Neural cell (in vitro differentiated cells): ENCODE results near the gene INPP5B. TPM values are rescaled to one million over a fixed set of nuclear protein-coding genes. Genes with fewer than 3 reads are reported as not detected.

Source experiments
- H2AFZ ChIP-seq: fragments of 200-600, 300-800 bp; sonication (generic), shearing (Covaris generic); 2 replicates; pipeline ENCODE4 v1.6.0; 2014; ENCODE audit warnings: low read depth, mild to moderate bottlenecking, antibody characterized with exemption, low read length, moderate library complexity
- H3F3A ChIP-seq: fragments of 200-600 bp; shearing (Covaris generic); 2 replicates; pipeline ENCODE4 v1.6.1; 2016; ENCODE audit warnings: mild to moderate bottlenecking, moderate library complexity, mixed read lengths, antibody characterized with exemption, low read length; ENCODE audit not compliant: insufficient read depth, poor library complexity, severe bottlenecking
- H3K27ac ChIP-seq: fragments of 200-600, 300-800 bp; sonication (generic), shearing (Covaris generic); 2 replicates; pipeline ENCODE4 v1.5.1; 2014; ENCODE audit warnings: mild to moderate bottlenecking, low read length, moderate library complexity
- H3K27me3 ChIP-seq: fragments of 300-800, 200-600 bp; sonication (generic), shearing (Covaris generic); 2 replicates; pipeline ENCODE4 v1.6.0; 2014; ENCODE audit warnings: mild to moderate bottlenecking, low read depth, low read length, moderate library complexity; ENCODE audit not compliant: insufficient read depth
- H3K36me3 ChIP-seq: fragments of 300-800, 200-600 bp; sonication (generic), shearing (Covaris generic); 2 replicates; pipeline ENCODE4 v1.5.1; 2014; ENCODE audit warnings: mild to moderate bottlenecking, antibody characterized with exemption, low read length, moderate library complexity; ENCODE audit not compliant: insufficient read depth
- H3K4me2 ChIP-seq: fragments of 300-800, 200-600 bp; sonication (generic), shearing (Covaris generic); 2 replicates; pipeline ENCODE4 v1.6.0; 2014; ENCODE audit warnings: mild to moderate bottlenecking, low read length
- H3K4me3 ChIP-seq: fragments of 300-800, 200-600 bp; sonication (generic), shearing (Covaris generic); 2 replicates; pipeline ENCODE4 v1.5.1; 2014; ENCODE audit warnings: mild to moderate bottlenecking, low read length, moderate library complexity
- H3K79me2 ChIP-seq: fragments of 200-600 bp; shearing (Covaris generic); replicated peaks from 2 replicates; pipeline ENCODE4 v1.6.0; 2014; ENCODE audit warnings: mild to moderate bottlenecking, low read length, moderate library complexity; ENCODE audit not compliant: insufficient read depth
- H3K9ac ChIP-seq: fragments of 300-800, 200-600 bp; sonication (generic), shearing (Covaris generic); 2 replicates; pipeline ENCODE4 v1.6.1; 2016; ENCODE audit warnings: mild to moderate bottlenecking, low read length, mixed read lengths
- H3K9me2 ChIP-seq: fragments of 200-600 bp; shearing (Covaris generic); 2 replicates; pipeline ENCODE4 v1.6.1; 2016; ENCODE audit warnings: mild to moderate bottlenecking, low read length, mixed read lengths; ENCODE audit not compliant: insufficient read depth
- H3K9me3 ChIP-seq: fragments of 200-600, 300-800 bp; sonication (generic), shearing (Covaris generic); 2 replicates; pipeline ENCODE4 v1.6.1; 2016; ENCODE audit warnings: mild to moderate bottlenecking, mixed run types, low read length, moderate library complexity, mixed read lengths
- H4K20me1 ChIP-seq: fragments of 200-600 bp; shearing (Covaris generic); 2 replicates; pipeline ENCODE4 v1.6.1; 2016; ENCODE audit warnings: mild to moderate bottlenecking, mixed run types; ENCODE audit not compliant: insufficient read depth
- EP300 ChIP-seq: fragments of 450-650 bp; conservative IDR thresholded peaks from 2 replicates; pipeline ENCODE4 v1.6.1; 2014; ENCODE audit warnings: antibody characterized with exemption, mild to moderate bottlenecking, moderate library complexity; ENCODE audit not compliant: poor library complexity, severe bottlenecking
- EZH2 ChIP-seq: fragments of 200-600, 300-800 bp; shearing (Covaris generic), sonication (generic); IDR thresholded peaks from 2 replicates; pipeline ENCODE4 v1.6.1; 2014; ENCODE audit warnings: antibody characterized with exemption, low read length, borderline replicate concordance, mild to moderate bottlenecking; ENCODE audit not compliant: insufficient read depth, poor library complexity, severe bottlenecking
- MXI1 ChIP-seq: fragments of 450-650 bp; conservative IDR thresholded peaks from 2 replicates; pipeline ENCODE4 v1.6.1; 2014; ENCODE audit warnings: antibody characterized with exemption, mild to moderate bottlenecking; ENCODE audit not compliant: poor library complexity, severe bottlenecking
- POLR2AphosphoS5 ChIP-seq: IDR thresholded peaks from 2 replicates; pipeline ENCODE4 v1.6.1; 2012
- RAD21 ChIP-seq: fragments of 450-650 bp; conservative IDR thresholded peaks from 2 replicates; pipeline ENCODE4 v1.6.1; 2014; ENCODE audit warnings: antibody characterized with exemption, mild to moderate bottlenecking, moderate library complexity
- SMC3 ChIP-seq: fragments of 450-650 bp; conservative IDR thresholded peaks from 2 replicates; pipeline ENCODE4 v1.6.1; 2014; ENCODE audit warnings: antibody characterized with exemption, mild to moderate bottlenecking, moderate library complexity; ENCODE audit not compliant: poor library complexity
- TAF1 ChIP-seq: IDR thresholded peaks from 2 replicates; pipeline ENCODE4 v1.6.1; 2012; ENCODE audit warnings: low read depth
- polyA plus RNA-seq: library from polyadenylated mRNA; depleted of rRNA; stranded (reverse); fragments of >200 nt; gene quantifications from 2 replicates; pipeline ENCODE4 v1.2.3, GENCODE V29; 2014
- TF ChIP-seq, protein P1 (sequence below): fragments of 450-650 bp; IDR thresholded peaks from 2 replicates; pipeline ENCODE4 v1.5.1; 2014; ENCODE audit warnings: antibody characterized with exemption, mild to moderate bottlenecking, moderate library complexity; ENCODE audit not compliant: poor library complexity, severe bottlenecking
- TF ChIP-seq, protein P2 (sequence below): IDR thresholded peaks from 2 replicates; pipeline ENCODE4 v1.6.1; 2012; ENCODE audit warnings: borderline replicate concordance

INPP5B gene
- polyA plus RNA-seq, 1 donor from 2014 or later, result 13.4 TPM

DNA sequence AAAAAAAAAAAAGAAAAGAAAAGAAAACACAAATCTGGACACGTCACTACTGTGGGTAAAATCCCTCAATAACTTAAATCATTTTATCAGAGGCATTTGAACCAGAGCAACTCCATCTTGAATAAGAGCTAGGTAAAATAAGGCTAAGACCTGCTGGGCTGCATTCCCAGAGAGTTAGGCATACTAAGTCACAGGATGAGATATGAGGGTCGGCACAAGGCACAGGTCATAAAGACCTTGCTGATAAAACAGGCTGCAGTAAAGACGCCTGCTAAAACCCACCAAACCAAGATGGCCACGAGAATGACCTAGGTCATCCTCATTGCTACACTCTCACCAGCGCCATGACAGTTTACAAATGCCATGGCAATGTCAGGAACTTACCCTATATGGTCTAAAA lies 43.9 kb downstream of the INPP5B start:
- Histone ChIP-seq H3K4me3 (no peak overlapping the region), H3K36me3 (no peaks in the 10 kb centered on the region), H3K27ac (no peak overlapping the region), H3K9me2 (no peaks in the 10 kb centered on the region), H3K27me3 (no peaks in the 10 kb centered on the region), H3K9me3 (no peaks in the 10 kb centered on the region), H3K9ac (no peak overlapping the region), H3K4me2 (no peak overlapping the region), H2AFZ (no peak overlapping the region), H4K20me1 (no peaks in the 10 kb centered on the region), H3F3A (no peaks in the 10 kb centered on the region), H3K79me2 (no peaks in the 10 kb centered on the region)
- TF ChIP-seq SMC3, result no peak
- no peak for TF ChIP-seq TAF1
- TF ChIP-seq, protein P1, sequence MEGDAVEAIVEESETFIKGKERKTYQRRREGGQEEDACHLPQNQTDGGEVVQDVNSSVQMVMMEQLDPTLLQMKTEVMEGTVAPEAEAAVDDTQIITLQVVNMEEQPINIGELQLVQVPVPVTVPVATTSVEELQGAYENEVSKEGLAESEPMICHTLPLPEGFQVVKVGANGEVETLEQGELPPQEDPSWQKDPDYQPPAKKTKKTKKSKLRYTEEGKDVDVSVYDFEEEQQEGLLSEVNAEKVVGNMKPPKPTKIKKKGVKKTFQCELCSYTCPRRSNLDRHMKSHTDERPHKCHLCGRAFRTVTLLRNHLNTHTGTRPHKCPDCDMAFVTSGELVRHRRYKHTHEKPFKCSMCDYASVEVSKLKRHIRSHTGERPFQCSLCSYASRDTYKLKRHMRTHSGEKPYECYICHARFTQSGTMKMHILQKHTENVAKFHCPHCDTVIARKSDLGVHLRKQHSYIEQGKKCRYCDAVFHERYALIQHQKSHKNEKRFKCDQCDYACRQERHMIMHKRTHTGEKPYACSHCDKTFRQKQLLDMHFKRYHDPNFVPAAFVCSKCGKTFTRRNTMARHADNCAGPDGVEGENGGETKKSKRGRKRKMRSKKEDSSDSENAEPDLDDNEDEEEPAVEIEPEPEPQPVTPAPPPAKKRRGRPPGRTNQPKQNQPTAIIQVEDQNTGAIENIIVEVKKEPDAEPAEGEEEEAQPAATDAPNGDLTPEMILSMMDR, result no peak
- TF ChIP-seq, protein P2, sequence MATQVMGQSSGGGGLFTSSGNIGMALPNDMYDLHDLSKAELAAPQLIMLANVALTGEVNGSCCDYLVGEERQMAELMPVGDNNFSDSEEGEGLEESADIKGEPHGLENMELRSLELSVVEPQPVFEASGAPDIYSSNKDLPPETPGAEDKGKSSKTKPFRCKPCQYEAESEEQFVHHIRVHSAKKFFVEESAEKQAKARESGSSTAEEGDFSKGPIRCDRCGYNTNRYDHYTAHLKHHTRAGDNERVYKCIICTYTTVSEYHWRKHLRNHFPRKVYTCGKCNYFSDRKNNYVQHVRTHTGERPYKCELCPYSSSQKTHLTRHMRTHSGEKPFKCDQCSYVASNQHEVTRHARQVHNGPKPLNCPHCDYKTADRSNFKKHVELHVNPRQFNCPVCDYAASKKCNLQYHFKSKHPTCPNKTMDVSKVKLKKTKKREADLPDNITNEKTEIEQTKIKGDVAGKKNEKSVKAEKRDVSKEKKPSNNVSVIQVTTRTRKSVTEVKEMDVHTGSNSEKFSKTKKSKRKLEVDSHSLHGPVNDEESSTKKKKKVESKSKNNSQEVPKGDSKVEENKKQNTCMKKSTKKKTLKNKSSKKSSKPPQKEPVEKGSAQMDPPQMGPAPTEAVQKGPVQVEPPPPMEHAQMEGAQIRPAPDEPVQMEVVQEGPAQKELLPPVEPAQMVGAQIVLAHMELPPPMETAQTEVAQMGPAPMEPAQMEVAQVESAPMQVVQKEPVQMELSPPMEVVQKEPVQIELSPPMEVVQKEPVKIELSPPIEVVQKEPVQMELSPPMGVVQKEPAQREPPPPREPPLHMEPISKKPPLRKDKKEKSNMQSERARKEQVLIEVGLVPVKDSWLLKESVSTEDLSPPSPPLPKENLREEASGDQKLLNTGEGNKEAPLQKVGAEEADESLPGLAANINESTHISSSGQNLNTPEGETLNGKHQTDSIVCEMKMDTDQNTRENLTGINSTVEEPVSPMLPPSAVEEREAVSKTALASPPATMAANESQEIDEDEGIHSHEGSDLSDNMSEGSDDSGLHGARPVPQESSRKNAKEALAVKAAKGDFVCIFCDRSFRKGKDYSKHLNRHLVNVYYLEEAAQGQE, result no peak
- TF ChIP-seq EZH2, result no peak
- TF ChIP-seq RAD21, result no peak
- no peak for TF ChIP-seq POLR2AphosphoS5
- TF ChIP-seq MXI1, result no peak

DNA sequence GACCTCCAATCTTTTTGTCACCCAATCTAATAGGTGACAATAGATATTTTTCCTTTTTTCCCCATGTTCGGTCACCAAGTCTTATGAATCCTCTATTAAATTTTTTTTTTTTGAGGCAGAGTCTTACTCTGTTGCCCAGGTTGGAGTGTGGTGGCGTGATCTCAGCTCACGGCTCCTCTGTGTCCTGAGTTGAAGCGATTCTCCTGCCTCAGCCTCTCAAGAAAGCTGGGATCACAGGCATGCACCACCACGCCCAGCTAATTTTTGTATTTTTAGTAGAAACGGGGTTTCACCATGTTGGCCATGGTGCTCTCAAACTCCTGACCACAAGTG lies 45.0 kb downstream of the INPP5B start:
- no peak overlapping the region for H3K4me3 ChIP-seq
- no peaks in the 10 kb centered on the region for H3K27me3 ChIP-seq
- no peak for TF ChIP-seq MXI1
- no peak for TF ChIP-seq EP300
- no peak for TF ChIP-seq SMC3
- TF ChIP-seq EZH2, result no peak
- TF ChIP-seq, protein P2, result no peak
- no peak for TF ChIP-seq TAF1
- no peaks in the 10 kb centered on the region for H4K20me1 ChIP-seq
- H3K9me2 ChIP-seq, result no peaks in the 10 kb centered on the region
- H3K36me3 ChIP-seq, result no peaks in the 10 kb centered on the region
- no peaks in the 10 kb centered on the region for H3K79me2 ChIP-seq
- H2AFZ ChIP-seq, result no peak overlapping the region
- H3F3A ChIP-seq, result no peaks in the 10 kb centered on the region
- no peak overlapping the region for H3K27ac ChIP-seq
- no peak overlapping the region for H3K4me2 ChIP-seq
- H3K9me3 ChIP-seq, result no peaks in the 10 kb centered on the region
- H3K9ac ChIP-seq, result no peak overlapping the region
